Lung (tissue), 12 donors: ENCODE measurements around the gene MAB21L3. TPM values are rescaled to one million over a fixed set of nuclear protein-coding genes. Genes with fewer than 3 reads are reported as not detected.

Source experiments
- ATAC-seq: fragments of 200-7000 bp; cut with Tn5 transposase; one replicate; pipeline ENCODE4 v1.9.1; 2020; ENCODE audit warnings: moderate number of reproducible peaks; ENCODE audit not compliant: insufficient read depth, low FRiP score
- DNase-seq, 3 donors: peaks; one replicate each; pipeline ENCODE4 v3.0.0-alpha.2; 2013 to 2017
- H3K27ac ChIP-seq, 2 donors: one replicate each; pipeline ENCODE4 v1.5.1; 2013; ENCODE audit warnings: mild to moderate bottlenecking in 2 of 2, moderate library complexity in 2 of 2, control low read depth in 1 of 2, inconsistent platforms in 1 of 2, low read depth in 1 of 2, low read length in 1 of 2
- H3K27me3 ChIP-seq, 3 donors: one replicate each; pipeline ENCODE4 v1.5.1; 2013; ENCODE audit warnings: low read length in 2 of 3; ENCODE audit not compliant: control insufficient read depth in 3 of 3, insufficient read depth in 3 of 3
- H3K36me3 ChIP-seq, 4 donors: one replicate each; pipeline ENCODE4 v1.5.1; 2013; ENCODE audit warnings: low read length in 4 of 4, mild to moderate bottlenecking in 1 of 4, moderate library complexity in 1 of 4; ENCODE audit not compliant: control insufficient read depth in 4 of 4, insufficient read depth in 4 of 4
- H3K4me1 ChIP-seq, 5 donors: one replicate each; pipeline ENCODE4 v1.5.1; 2013; ENCODE audit warnings: low read length in 5 of 5, mild to moderate bottlenecking in 2 of 5, moderate library complexity in 1 of 5; ENCODE audit not compliant: control insufficient read depth in 5 of 5, insufficient read depth in 5 of 5
- H3K4me3 ChIP-seq: one replicate; pipeline ENCODE4 v1.5.1; 2013; ENCODE audit warnings: mild to moderate bottlenecking, control low read depth, moderate library complexity
- H3K9ac ChIP-seq, 2 donors: one replicate each; pipeline ENCODE4 v1.5.1; 2013; ENCODE audit warnings: low read length in 2 of 2, control low read depth in 1 of 2; ENCODE audit not compliant: insufficient read depth in 1 of 2
- H3K9me3 ChIP-seq, 4 donors: one replicate each; pipeline ENCODE4 v1.5.1; 2013; ENCODE audit warnings: low read length in 3 of 4, mild to moderate bottlenecking in 1 of 4, moderate library complexity in 1 of 4; ENCODE audit not compliant: control insufficient read depth in 4 of 4, insufficient read depth in 3 of 4
- WGBS, 2 donors: extraction: QIAGEN DNeasy Blood & Tissue Kit; methylation state at CpG; one replicate each; pipeline ENCODE4 v1.1.7; 2013; 5-methylcytosine and 5-hydroxymethylcytosine counted together
- polyA plus RNA-seq, 2 donors: library from polyadenylated mRNA; stranded (reverse); fragments of 200-250 nt; gene quantifications; one replicate each; pipeline ENCODE4 v1.2.1, GENCODE V29; 2013
- total RNA-seq, 2 donors: library from RNA; depleted of rRNA in 1 of 2; stranded (reverse); fragments of >200 nt in 1 of 2; gene quantifications; one replicate each; pipeline ENCODE4 v1.2.1, GENCODE V29; 2014 to 2021
- TF ChIP-seq, protein P1 (sequence below): IDR thresholded peaks from 2 replicates; pipeline ENCODE4 v1.5.1; 2012; ENCODE audit warnings: mild to moderate bottlenecking; ENCODE audit errors: control extremely low read depth, extremely low read depth
- donor health status: control.
- donor health status: control.
- donor health status: Bipolar disorder and iron deficiency.
- donor health status: healthy.
- donor health status: DM: yes; HTN: yes; CAD: no.

Gene MAB21L3
- total and polyA plus RNA-seq, 4 donors: 0.08 to 4.2 (median 0.44) TPM

GRCh38 chr1:116091083-116091482, 20.1 kb upstream of the MAB21L3 start:
- ATAC-seq (no peak), DNase-seq (no peak)
- no peak overlapping the region for H3K9ac ChIP-seq
- H3K27me3 ChIP-seq: no peaks in the 10 kb centered on the region
- WGBS, 2 donors: 63 to 88% methylated on average over 1 of the region's 1 CpG
- H3K36me3 ChIP-seq: no peaks in the 10 kb centered on the region
- no peak overlapping the region for H3K4me3 ChIP-seq
- TF ChIP-seq, protein P1, sequence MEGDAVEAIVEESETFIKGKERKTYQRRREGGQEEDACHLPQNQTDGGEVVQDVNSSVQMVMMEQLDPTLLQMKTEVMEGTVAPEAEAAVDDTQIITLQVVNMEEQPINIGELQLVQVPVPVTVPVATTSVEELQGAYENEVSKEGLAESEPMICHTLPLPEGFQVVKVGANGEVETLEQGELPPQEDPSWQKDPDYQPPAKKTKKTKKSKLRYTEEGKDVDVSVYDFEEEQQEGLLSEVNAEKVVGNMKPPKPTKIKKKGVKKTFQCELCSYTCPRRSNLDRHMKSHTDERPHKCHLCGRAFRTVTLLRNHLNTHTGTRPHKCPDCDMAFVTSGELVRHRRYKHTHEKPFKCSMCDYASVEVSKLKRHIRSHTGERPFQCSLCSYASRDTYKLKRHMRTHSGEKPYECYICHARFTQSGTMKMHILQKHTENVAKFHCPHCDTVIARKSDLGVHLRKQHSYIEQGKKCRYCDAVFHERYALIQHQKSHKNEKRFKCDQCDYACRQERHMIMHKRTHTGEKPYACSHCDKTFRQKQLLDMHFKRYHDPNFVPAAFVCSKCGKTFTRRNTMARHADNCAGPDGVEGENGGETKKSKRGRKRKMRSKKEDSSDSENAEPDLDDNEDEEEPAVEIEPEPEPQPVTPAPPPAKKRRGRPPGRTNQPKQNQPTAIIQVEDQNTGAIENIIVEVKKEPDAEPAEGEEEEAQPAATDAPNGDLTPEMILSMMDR: no peak
- no peaks in the 10 kb centered on the region for H3K4me1 ChIP-seq
- H3K27ac ChIP-seq: no peak overlapping the region
- peaks cover 0 to 16% (median 8%) of the 10 kb centered on the region in 4 donors for H3K9me3 ChIP-seq

GRCh38 chr1:116092752-116093489, 18.3 kb upstream of the MAB21L3 start:
- Histone ChIP-seq H3K36me3 (no peaks in the 10 kb centered on the region), H3K27me3 (no peaks in the 10 kb centered on the region), H3K9me3 (peaks cover 0 to 16% (median 10%) of the 10 kb centered on the region in 4 donors), H3K4me1 (no peaks in the 10 kb centered on the region), H3K4me3 (no peak overlapping the region), H3K9ac (no peak overlapping the region), H3K27ac (no peak overlapping the region)
- TF ChIP-seq, protein P1: no peak
- no peak for ATAC-seq
- 61 to 67% methylated on average over 3 of the region's 3 CpGs for WGBS, 2 donors
- DNase-seq: no peak

GRCh38 chr1:116095027-116095426, 16.2 kb upstream of the MAB21L3 start:
- no peak overlapping the region for H3K27ac ChIP-seq
- no peaks in the 10 kb centered on the region for H3K27me3 ChIP-seq
- TF ChIP-seq, protein P1: no peak
- H3K4me3 ChIP-seq: no peak overlapping the region
- H3K9ac ChIP-seq: no peak overlapping the region
- DNase-seq (no peak), ATAC-seq (no peak)
- no peaks in the 10 kb centered on the region for H3K36me3 ChIP-seq
- H3K4me1 ChIP-seq: no peaks in the 10 kb centered on the region
- H3K9me3 ChIP-seq: peaks cover 0 to 16% (median 6%) of the 10 kb centered on the region in 4 donors
